ENCODE measurements around the gene UGT1A3. TPM values are rescaled to one million over a fixed set of nuclear protein-coding genes. Genes with fewer than 3 reads are reported as not detected.

UGT1A3 gene
- total RNA-seq, 1 experiment from 2014 or later, result 5.9 TPM

- CTCF ChIA-PET, result no interaction called here
Observed at GRCh38 chr2:233758141-233758540, 29.3 kb downstream of the UGT1A3 start.

GRCh38 chr2:233758849-233759248, 30.0 kb downstream of the UGT1A3 start:
- Mint-ChIP-seq H3K36me3 (ENCODE audit: insufficient read depth, unreplicated experiment) (peaks cover 25% of the 10 kb centered on the region), H3K27me3 (ENCODE audit: unreplicated experiment) (no peaks in the 10 kb centered on the region), H3K4me1 (ENCODE audit: low read depth, unreplicated experiment) (peaks cover 73% of the 10 kb centered on the region), H3K9me3 (ENCODE audit: low read depth, unreplicated experiment) (no peaks in the 10 kb centered on the region), H3K27ac (ENCODE audit: unreplicated experiment) (peak overlapping the region; percentile 81), H3K4me3 (ENCODE audit: low read depth, unreplicated experiment) (no peak overlapping the region)
- CTCF ChIA-PET, result no interaction called here
- no peak for DNase-seq
- TF ChIP-seq CTCF (IDR thresholded peaks at IDR 0.05; ENCODE audit: unreplicated experiment), result no peak
- intact Hi-C loops (cut with micrococcal nuclease; ENCODE audit: unreplicated experiment), result no loop called here
- BruUV-seq (replicated peaks), result no TSS peak

More at GRCh38 chr2:233758141-233758540, 29.3 kb downstream of the UGT1A3 start:
- H3K27me3 Mint-ChIP-seq (ENCODE audit: unreplicated experiment), result no peaks in the 10 kb centered on the region
- H3K4me1 Mint-ChIP-seq (ENCODE audit: low read depth, unreplicated experiment), result peaks cover 65% of the 10 kb centered on the region
- no peaks in the 10 kb centered on the region for H3K9me3 Mint-ChIP-seq (ENCODE audit: low read depth, unreplicated experiment)
- no peak for DNase-seq
- no peak for TF ChIP-seq CTCF (IDR thresholded peaks at IDR 0.05; ENCODE audit: unreplicated experiment)
- no TSS peak for BruUV-seq (replicated peaks)
- peaks cover 25% of the 10 kb centered on the region for H3K36me3 Mint-ChIP-seq (ENCODE audit: insufficient read depth, unreplicated experiment)
- peak overlapping the region; percentile 81 for H3K27ac Mint-ChIP-seq (ENCODE audit: unreplicated experiment)
- intact Hi-C loops (cut with micrococcal nuclease; ENCODE audit: unreplicated experiment), result no loop called here
- H3K4me3 Mint-ChIP-seq (ENCODE audit: low read depth, unreplicated experiment), result no peak overlapping the region

- H3K36me3 Mint-ChIP-seq (ENCODE audit: insufficient read depth, unreplicated experiment), result peaks cover 30% of the 10 kb centered on the region
- TF ChIP-seq CTCF (IDR thresholded peaks at IDR 0.05; ENCODE audit: unreplicated experiment), result no peak
- CTCF ChIA-PET, result interaction anchor here (0.9 to 1.4 kb wide), 3 partner anchors 53 to 64 kb away, joined by 3 to 4 read pairs (median 4); no protein-coding TSS in a partner anchor
- no peaks in the 10 kb centered on the region for H3K9me3 Mint-ChIP-seq (ENCODE audit: low read depth, unreplicated experiment)
- H3K27ac Mint-ChIP-seq (ENCODE audit: unreplicated experiment), result peak within 1 kb of the TSS; percentile 81
- peak within 1 kb of the TSS; percentile 59 for H3K4me3 Mint-ChIP-seq (ENCODE audit: low read depth, unreplicated experiment)
- intact Hi-C loops (cut with micrococcal nuclease; ENCODE audit: unreplicated experiment), result loop anchor here (5.0 to 10.0 kb wide), 2 partner anchors 68 to 125 kb away; partner anchors contain the start of genes UGT1A10 and UGT1A6
- no peaks in the 10 kb centered on the region for H3K27me3 Mint-ChIP-seq (ENCODE audit: unreplicated experiment)
- BruUV-seq (replicated peaks), result no TSS peak
- DNase-seq, result peak; percentile 62
- peaks cover 84% of the 10 kb centered on the region for H3K4me1 Mint-ChIP-seq (ENCODE audit: low read depth, unreplicated experiment)
Observed at GRCh38 chr2:233760043-233760442, 31.2 kb downstream of the UGT1A3 start, which contains the start of gene UGT1A1. Gene UGT1A1 (plus strand): TSS chr2:233760270. CDS start chr2:233760288, 18 bp downstream.

- DNase-seq, result no peak
- CTCF ChIA-PET, result interaction anchor here (1.4 kb wide), 1 partner anchor 63 kb away, joined by 3 read pairs; no protein-coding TSS in a partner anchor
- no TSS peak for BruUV-seq (replicated peaks)
- Mint-ChIP-seq H3K27ac (ENCODE audit: unreplicated experiment) (peak overlapping the region; percentile 81), H3K27me3 (ENCODE audit: unreplicated experiment) (no peaks in the 10 kb centered on the region), H3K4me3 (ENCODE audit: low read depth, unreplicated experiment) (peak overlapping the region; percentile 59), H3K9me3 (ENCODE audit: low read depth, unreplicated experiment) (no peaks in the 10 kb centered on the region), H3K4me1 (ENCODE audit: low read depth, unreplicated experiment) (peaks cover 87% of the 10 kb centered on the region), H3K36me3 (ENCODE audit: insufficient read depth, unreplicated experiment) (peaks cover 30% of the 10 kb centered on the region)
- intact Hi-C loops (cut with micrococcal nuclease; ENCODE audit: unreplicated experiment), result loop anchor here (5.0 to 10.0 kb wide), 2 partner anchors 69 to 126 kb away; partner anchors contain the start of genes UGT1A10 and UGT1A6
- TF ChIP-seq CTCF (IDR thresholded peaks at IDR 0.05; ENCODE audit: unreplicated experiment), result no peak
Observed at GRCh38 chr2:233761040-233761769, 32.4 kb downstream of the UGT1A3 start.

Data from Calu3 (cell line).